Rectal smooth muscle tissue (tissue), 1 donor: ENCODE measurements around the gene SLC30A7.
A peak's percentile ranks its signal among the peaks of the same experiment; 100 is the strongest.

Experiments
- H3K27ac ChIP-seq: one replicate; pipeline ENCODE4 v1.7.0; 2013; ENCODE audit warnings: low read depth, low read length, inconsistent platforms
- H3K27me3 ChIP-seq: one replicate; pipeline ENCODE4 v1.7.0; 2013; ENCODE audit warnings: low read length; ENCODE audit not compliant: control insufficient read depth, insufficient read depth
- H3K36me3 ChIP-seq: one replicate; pipeline ENCODE4 v1.7.0; 2013; ENCODE audit warnings: low read length; ENCODE audit not compliant: control insufficient read depth, insufficient read depth
- H3K4me1 ChIP-seq: one replicate; pipeline ENCODE4 v1.7.0; 2013; ENCODE audit warnings: low read length; ENCODE audit not compliant: control insufficient read depth, insufficient read depth
- H3K4me3 ChIP-seq: one replicate; pipeline ENCODE4 v1.7.0; 2013; ENCODE audit warnings: low read length
- H3K9ac ChIP-seq: one replicate; pipeline ENCODE4 v1.7.0; 2013; ENCODE audit warnings: low read length

The SLC30A7 gene

GRCh38 chr1:100969327-100969726 is 73.4 kb downstream of the SLC30A7 start:
- Histone ChIP-seq H3K4me3 (no peak overlapping the region), H3K27me3 (no peaks in the 10 kb centered on the region), H3K27ac (no peak overlapping the region), H3K4me1 (no peaks in the 10 kb centered on the region), H3K9ac (no peak overlapping the region), H3K36me3 (peaks cover 9% of the 10 kb centered on the region)

GRCh38 chr1:100971021-100971420 is 75.1 kb downstream of the SLC30A7 start:
- Histone ChIP-seq H3K27me3 (no peaks in the 10 kb centered on the region), H3K27ac (no peak overlapping the region), H3K4me3 (no peak overlapping the region), H3K4me1 (no peaks in the 10 kb centered on the region), H3K36me3 (peaks cover 7% of the 10 kb centered on the region), H3K9ac (no peak overlapping the region)

- Histone ChIP-seq H3K36me3 (peaks cover 2% of the 10 kb centered on the region), H3K27me3 (no peaks in the 10 kb centered on the region), H3K4me3 (no peak overlapping the region), H3K9ac (no peak overlapping the region), H3K27ac (no peak overlapping the region), H3K4me1 (no peaks in the 10 kb centered on the region)
These were observed 76.3 kb downstream of the SLC30A7 start for GRCh38 chr1:100972185-100972584.

GRCh38 chr1:100976936-100977335 is 81.0 kb downstream of the SLC30A7 start:
- Histone ChIP-seq H3K36me3 (no peaks in the 10 kb centered on the region), H3K4me3 (no peak overlapping the region), H3K9ac (no peak overlapping the region), H3K4me1 (no peaks in the 10 kb centered on the region), H3K27me3 (no peaks in the 10 kb centered on the region), H3K27ac (no peak overlapping the region)

- Histone ChIP-seq H3K27me3 (no peaks in the 10 kb centered on the region), H3K9ac (no peak overlapping the region), H3K4me1 (no peaks in the 10 kb centered on the region), H3K36me3 (no peaks in the 10 kb centered on the region), H3K4me3 (no peak overlapping the region), H3K27ac (no peak overlapping the region)
These were observed 83.7 kb downstream of the SLC30A7 start for GRCh38 chr1:100979631-100980030.

DNA sequence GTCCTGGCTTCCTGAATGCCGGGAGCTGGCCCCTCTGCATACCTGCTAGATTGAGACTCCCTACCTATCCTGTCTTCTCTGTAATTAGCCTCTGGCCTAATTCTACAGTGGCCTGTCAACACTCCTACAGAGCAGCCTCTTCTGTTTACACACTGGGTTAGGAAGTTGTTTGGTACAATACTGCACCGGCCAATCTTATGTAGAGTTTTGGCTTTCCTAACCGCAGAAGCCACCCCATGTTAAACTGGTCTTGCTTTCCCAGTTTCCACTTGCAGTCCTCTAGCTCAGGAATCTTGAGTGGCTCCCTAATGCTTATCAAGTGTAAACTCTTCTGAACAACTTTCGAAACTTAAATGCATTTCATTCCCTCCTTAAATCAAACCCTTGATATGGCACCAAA is 86.9 kb downstream of the SLC30A7 start:
- Histone ChIP-seq H3K4me3 (no peak overlapping the region), H3K9ac (no peak overlapping the region), H3K27me3 (no peaks in the 10 kb centered on the region), H3K27ac (no peak overlapping the region), H3K4me1 (no peaks in the 10 kb centered on the region), H3K36me3 (no peaks in the 10 kb centered on the region)

GRCh38 chr1:100988121-100988520 is 92.2 kb downstream of the SLC30A7 start:
- Histone ChIP-seq H3K27ac (no peak overlapping the region), H3K4me1 (peaks cover 4% of the 10 kb centered on the region), H3K4me3 (no peak overlapping the region), H3K27me3 (no peaks in the 10 kb centered on the region), H3K36me3 (no peaks in the 10 kb centered on the region), H3K9ac (no peak overlapping the region)

- Histone ChIP-seq H3K4me3 (no peak overlapping the region), H3K9ac (no peak overlapping the region), H3K4me1 (peaks cover 4% of the 10 kb centered on the region), H3K27ac (peak overlapping the region; percentile 48), H3K27me3 (no peaks in the 10 kb centered on the region), H3K36me3 (no peaks in the 10 kb centered on the region)
These were observed 93.6 kb downstream of the SLC30A7 start for GRCh38 chr1:100989306-100990077.

- H3K4me3 ChIP-seq, result no peak overlapping the region
- H3K4me1 ChIP-seq, result no peaks in the 10 kb centered on the region
- peaks cover 2% of the 10 kb centered on the region for H3K36me3 ChIP-seq
- H3K27me3 ChIP-seq, result no peaks in the 10 kb centered on the region
- no peak overlapping the region for H3K9ac ChIP-seq
- no peak overlapping the region for H3K27ac ChIP-seq
These were observed 99.5 kb downstream of the SLC30A7 start for GRCh38 chr1:100995198-100995988.

- no peaks in the 10 kb centered on the region for H3K4me1 ChIP-seq
- no peak overlapping the region for H3K4me3 ChIP-seq
- H3K27me3 ChIP-seq, result no peaks in the 10 kb centered on the region
- no peak overlapping the region for H3K9ac ChIP-seq
- H3K36me3 ChIP-seq, result peaks cover 6% of the 10 kb centered on the region
- H3K27ac ChIP-seq, result no peak overlapping the region
These were observed 102.5 kb downstream of the SLC30A7 start for GRCh38 chr1:100998426-100998825.

DNA sequence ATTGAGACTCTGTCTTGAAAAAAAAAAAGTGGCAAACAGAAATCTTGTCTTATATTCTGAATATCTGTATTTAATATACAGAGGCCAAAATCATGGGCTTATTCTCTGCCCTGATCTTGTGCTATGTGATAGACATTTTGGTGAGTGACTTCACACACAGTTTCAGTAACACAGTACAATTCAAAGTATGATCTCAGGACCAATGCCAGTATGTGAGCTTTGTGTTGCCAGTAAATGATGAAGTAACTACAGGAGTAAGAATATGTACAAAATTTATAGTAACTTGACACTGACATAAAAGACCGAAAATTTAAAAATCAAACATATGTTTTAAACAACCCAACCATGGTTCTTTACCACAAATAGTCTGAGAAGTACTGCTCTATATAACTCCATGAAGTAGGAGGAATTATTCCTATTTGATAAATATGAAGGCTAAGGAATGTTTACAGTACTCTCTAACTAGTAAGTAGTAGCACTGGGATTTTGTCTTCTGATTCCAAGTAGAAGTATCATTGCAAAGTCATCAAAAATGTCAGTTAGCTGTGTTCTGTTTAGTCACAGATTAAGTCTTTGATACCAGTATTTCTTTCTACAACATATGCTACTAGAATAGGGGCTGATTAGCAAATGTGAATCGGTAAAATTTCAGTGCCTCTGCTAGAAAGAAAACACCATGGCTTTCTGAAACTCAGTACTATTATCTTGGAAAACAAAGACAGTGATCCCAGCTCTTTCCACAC is 104.4 kb downstream of the SLC30A7 start:
- H3K4me1 ChIP-seq, result no peaks in the 10 kb centered on the region
- no peaks in the 10 kb centered on the region for H3K27me3 ChIP-seq
- no peak overlapping the region for H3K9ac ChIP-seq
- peaks cover 6% of the 10 kb centered on the region for H3K36me3 ChIP-seq
- no peak overlapping the region for H3K27ac ChIP-seq
- H3K4me3 ChIP-seq, result no peak overlapping the region

DNA sequence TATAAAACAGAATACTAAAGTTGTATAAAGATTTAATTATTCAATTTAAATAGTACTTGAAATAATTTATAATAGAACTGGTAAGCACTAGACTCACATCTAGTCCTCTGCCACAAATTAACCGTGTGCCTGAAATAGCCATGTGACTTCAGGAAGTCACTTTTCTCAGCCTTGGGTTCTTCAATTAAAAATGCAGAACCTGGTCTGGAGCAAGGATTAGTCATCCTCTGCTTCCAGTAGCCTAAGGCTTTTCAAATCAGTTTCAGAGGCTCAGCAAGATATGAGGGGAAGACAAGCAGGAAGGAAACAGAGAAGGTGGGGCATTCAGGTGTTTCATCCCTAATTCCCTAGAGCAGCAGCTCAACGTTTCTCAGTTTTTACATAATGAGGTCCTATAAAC is 106.7 kb downstream of the SLC30A7 start:
- H3K9ac ChIP-seq, result no peak overlapping the region
- H3K36me3 ChIP-seq, result peaks cover 6% of the 10 kb centered on the region
- H3K4me3 ChIP-seq, result no peak overlapping the region
- H3K27ac ChIP-seq, result no peak overlapping the region
- H3K4me1 ChIP-seq, result no peaks in the 10 kb centered on the region
- no peaks in the 10 kb centered on the region for H3K27me3 ChIP-seq
